B cell (primary cell): ENCODE results near the gene HPS1. TPM values are rescaled to one million over a fixed set of nuclear protein-coding genes. Genes with fewer than 3 reads are reported as not detected.

ENCODE experiments used
- ATAC-seq: fragments of 200-7000 bp; cut with Tn5 transposase; one replicate; pipeline ENCODE4 v1.10.0; 2021; ENCODE audit warnings: low read depth, mild to moderate bottlenecking, moderate number of reproducible peaks, moderate library complexity
- CTCF ChIA-PET: fragments of 350-600 bp; sonication (Branson Sonifier 250); formaldehyde crosslinking; loops from one replicate; lab custom pipeline; 2021; ENCODE audit warnings: antibody characterized with exemption, inconsistent platforms; lab: Charles Lee
- POLR2A ChIA-PET: fragments of 350-600 bp; sonication (Branson Sonifier 250); formaldehyde crosslinking; loops from one replicate; lab custom pipeline; 2021; ENCODE audit warnings: antibody characterized with exemption; lab: Charles Lee
- DNase-seq: peaks from one replicate; pipeline ENCODE4 v3.0.0; 2013
- H2AFZ ChIP-seq: 2 replicates; pipeline ENCODE4 v1.6.1; 2012; ENCODE audit warnings: mild to moderate bottlenecking, low read depth, low read length; ENCODE audit not compliant: insufficient read depth, poor library complexity, severe bottlenecking
- H3K27ac ChIP-seq, 2 donors: 1 replicate in 1 of 2; 2 replicates in 1 of 2; pipeline ENCODE4 v1.5.1; 2012 to 2013; ENCODE audit warnings: low read length in 2 of 2, mild to moderate bottlenecking in 2 of 2, moderate library complexity in 1 of 2
- H3K27me3 ChIP-seq, 4 experiments: fragments of 200-600 bp in 1 of 4; sonication (generic) in 1 of 4; replicated peaks in 1 of 4; 1 replicate in 2 of 4; 2 replicates in 2 of 4; pipeline versions ENCODE4 v1.6.1 to v1.7.0; 2013 to 2016; ENCODE audit warnings: low read length in 3 of 4, mild to moderate bottlenecking in 2 of 4, mixed read lengths in 1 of 4, moderate library complexity in 1 of 4; ENCODE audit not compliant: insufficient read depth in 4 of 4, control insufficient read depth in 3 of 4; ENCODE audit errors: control extremely low read depth in 1 of 4
- H3K36me3 ChIP-seq, 2 experiments: replicated peaks in 1 of 2; 1 replicate in 1 of 2; 2 replicates in 1 of 2; pipeline versions ENCODE4 v1.6.1 to v1.7.1; 2013; ENCODE audit warnings: low read length in 1 of 2; ENCODE audit not compliant: insufficient read depth in 2 of 2, control insufficient read depth in 1 of 2; ENCODE audit errors: control extremely low read depth in 1 of 2, extremely low read depth in 1 of 2
- H3K4me1 ChIP-seq, 2 donors: fragments of 200-600 bp in 1 of 2; sonication (generic) in 1 of 2; 1 replicate in 1 of 2; 2 replicates in 1 of 2; pipeline versions ENCODE4 v1.5.1 to v1.6.1; 2013 to 2017; ENCODE audit warnings: low read length in 2 of 2; ENCODE audit not compliant: control insufficient read depth in 2 of 2, insufficient read depth in 2 of 2
- H3K4me2 ChIP-seq: replicated peaks from 2 replicates; pipeline ENCODE3; 2012; ENCODE audit warnings: mild to moderate bottlenecking, low read depth, low read length; ENCODE audit not compliant: poor library complexity, severe bottlenecking
- H3K4me3 ChIP-seq, 5 experiments: fragments of 200-600 bp in 1 of 5; sonication (generic) in 1 of 5; 1 replicate in 3 of 5; 2 replicates in 2 of 5; pipeline versions ENCODE4 v1.5.1 to v1.7.0; 2011 to 2016; ENCODE audit warnings: low read length in 4 of 5, mild to moderate bottlenecking in 4 of 5, low read depth in 2 of 5, control low read depth in 1 of 5, moderate library complexity in 1 of 5; ENCODE audit not compliant: insufficient read depth in 1 of 5; ENCODE audit errors: control extremely low read depth in 1 of 5, extremely low read depth in 1 of 5
- H3K79me2 ChIP-seq: fragments of 200-600 bp; sonication (generic); one replicate; pipeline ENCODE4 v1.6.0; 2016; ENCODE audit warnings: low read length; ENCODE audit not compliant: control insufficient read depth, insufficient read depth
- H3K9ac ChIP-seq: fragments of 200-600 bp; sonication (generic); 2 replicates; pipeline ENCODE4 v1.6.1; 2017; ENCODE audit warnings: mild to moderate bottlenecking, low read length, moderate library complexity
- H3K9me3 ChIP-seq, 3 donors: one replicate each; pipeline versions ENCODE4 v1.6.1 to v1.7.1; 2013; ENCODE audit warnings: low read length in 2 of 3; ENCODE audit not compliant: control insufficient read depth in 2 of 3, insufficient read depth in 1 of 3; ENCODE audit errors: control extremely low read depth in 1 of 3
- H4K20me1 ChIP-seq: 2 replicates; pipeline ENCODE4 v1.6.0; 2012; ENCODE audit warnings: mild to moderate bottlenecking, low read length; ENCODE audit not compliant: insufficient read depth, control insufficient read depth, poor library complexity, severe bottlenecking
- H3K27ac Mint-ChIP-seq: one replicate; pipeline ENCODE4 v1.8.0; 2021; ENCODE audit warnings: mixed read lengths
- H3K27me3 Mint-ChIP-seq: one replicate; pipeline ENCODE4 v1.8.0; 2021; ENCODE audit warnings: mixed read lengths
- H3K4me1 Mint-ChIP-seq: one replicate; pipeline ENCODE4 v1.8.0; 2021; ENCODE audit warnings: mixed read lengths
- H3K4me3 Mint-ChIP-seq: one replicate; pipeline ENCODE4 v1.8.0; 2021; ENCODE audit warnings: mixed read lengths
- H3K9me3 Mint-ChIP-seq: one replicate; pipeline ENCODE4 v1.8.0; 2022; ENCODE audit warnings: mixed read lengths; ENCODE audit not compliant: insufficient read depth
- EZH2 ChIP-seq: IDR thresholded peaks from 2 replicates; pipeline ENCODE4 v1.6.1; 2012; ENCODE audit warnings: borderline replicate concordance, low read depth, mild to moderate bottlenecking, moderate library complexity, low read length; ENCODE audit not compliant: insufficient read depth, poor library complexity, severe bottlenecking
- WGBS: methylation state at CpG from one replicate; pipeline ENCODE4 v1.1.5; 2013; ENCODE audit warnings: missing lambda C conversion rate; ENCODE audit not compliant: insufficient coverage; 5-methylcytosine and 5-hydroxymethylcytosine counted together
- intact Hi-C: fragments of 100-400 bp; cut with micrococcal nuclease; formaldehyde crosslinking; loops from one replicate; pipeline ENCODE4 v1.10.0; 2022
- polyA plus RNA-seq: library from polyadenylated mRNA; depleted of rRNA; stranded (reverse); fragments of >200 nt; gene quantifications from 2 replicates; pipeline ENCODE4 v1.2.3, GENCODE V29; 2012
- total RNA-seq, 2 donors: library from RNA; stranded (reverse); fragments of 120-200 nt in 1 of 2; gene quantifications; 1 replicate in 1 of 2; 2 replicates in 1 of 2; pipeline versions ENCODE4 v1.2.3 to v1.2.4, GENCODE V29; 2013 to 2022
- TF ChIP-seq, protein P1 (sequence below): fragments of 200-600 bp; IDR thresholded peaks from one replicate; pipeline ENCODE4 v1.8.0; 2022; ENCODE audit warnings: antibody characterized with exemption, mild to moderate bottlenecking

HPS1 gene
- total and polyA plus RNA-seq, 2 donors (not counting 1 experiment from before 2014, with no cell fraction given): 125 to 196 TPM

DNA sequence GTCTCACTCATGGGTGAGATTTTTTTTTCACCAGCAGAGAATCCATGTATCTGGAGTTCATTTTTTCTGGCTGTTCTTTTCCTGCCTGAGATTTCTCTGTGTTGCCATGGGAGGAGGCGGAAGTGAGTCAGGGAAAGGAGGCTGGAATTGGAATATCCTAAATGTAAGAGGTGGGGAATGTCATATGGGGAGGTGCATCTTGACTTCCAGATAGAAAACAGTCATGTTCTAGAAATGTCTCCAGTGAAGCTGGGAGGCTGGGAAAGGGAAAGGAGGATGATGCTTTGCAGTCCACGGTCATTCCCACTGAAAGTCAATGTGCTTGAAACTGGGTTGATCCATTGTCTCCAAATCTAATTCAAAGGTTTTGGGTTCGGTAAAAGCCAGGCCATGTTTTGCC lies 39.7 kb upstream of the HPS1 start:
- H3K27ac ChIP-seq: no peak overlapping the region
- H3K79me2 ChIP-seq: no peaks in the 10 kb centered on the region
- intact Hi-C loops: no loop called here
- ATAC-seq: no peak
- no peaks in the 10 kb centered on the region for H3K9me3 Mint-ChIP-seq
- POLR2A ChIA-PET: no interaction called here
- H3K9ac ChIP-seq: no peak overlapping the region
- DNase-seq: no peak
- H3K4me2 ChIP-seq: no peak overlapping the region
- CTCF ChIA-PET: no interaction called here
- no peaks in the 10 kb centered on the region for H3K4me1 ChIP-seq
- H3K4me3 Mint-ChIP-seq: no peak overlapping the region
- TF ChIP-seq, protein P1, sequence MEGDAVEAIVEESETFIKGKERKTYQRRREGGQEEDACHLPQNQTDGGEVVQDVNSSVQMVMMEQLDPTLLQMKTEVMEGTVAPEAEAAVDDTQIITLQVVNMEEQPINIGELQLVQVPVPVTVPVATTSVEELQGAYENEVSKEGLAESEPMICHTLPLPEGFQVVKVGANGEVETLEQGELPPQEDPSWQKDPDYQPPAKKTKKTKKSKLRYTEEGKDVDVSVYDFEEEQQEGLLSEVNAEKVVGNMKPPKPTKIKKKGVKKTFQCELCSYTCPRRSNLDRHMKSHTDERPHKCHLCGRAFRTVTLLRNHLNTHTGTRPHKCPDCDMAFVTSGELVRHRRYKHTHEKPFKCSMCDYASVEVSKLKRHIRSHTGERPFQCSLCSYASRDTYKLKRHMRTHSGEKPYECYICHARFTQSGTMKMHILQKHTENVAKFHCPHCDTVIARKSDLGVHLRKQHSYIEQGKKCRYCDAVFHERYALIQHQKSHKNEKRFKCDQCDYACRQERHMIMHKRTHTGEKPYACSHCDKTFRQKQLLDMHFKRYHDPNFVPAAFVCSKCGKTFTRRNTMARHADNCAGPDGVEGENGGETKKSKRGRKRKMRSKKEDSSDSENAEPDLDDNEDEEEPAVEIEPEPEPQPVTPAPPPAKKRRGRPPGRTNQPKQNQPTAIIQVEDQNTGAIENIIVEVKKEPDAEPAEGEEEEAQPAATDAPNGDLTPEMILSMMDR: no peak
- TF ChIP-seq EZH2: no peak
- H3K9me3 ChIP-seq: peaks cover 0 to 3% (median 0%) of the 10 kb centered on the region in 3 donors
- peaks cover 0 to 11% (median 2%) of the 10 kb centered on the region in 4 experiments for H3K27me3 ChIP-seq
- 78% methylated on average over 2 of the region's 3 CpGs for WGBS
- no peak overlapping the region for H3K4me3 ChIP-seq
- no peak overlapping the region for H2AFZ ChIP-seq
- H3K36me3 ChIP-seq: no peaks in the 10 kb centered on the region
- H3K27ac Mint-ChIP-seq: no peak overlapping the region
- peaks cover 10% of the 10 kb centered on the region for H3K27me3 Mint-ChIP-seq
- H3K4me1 Mint-ChIP-seq: peaks cover 2% of the 10 kb centered on the region
- H4K20me1 ChIP-seq: no peaks in the 10 kb centered on the region

DNA sequence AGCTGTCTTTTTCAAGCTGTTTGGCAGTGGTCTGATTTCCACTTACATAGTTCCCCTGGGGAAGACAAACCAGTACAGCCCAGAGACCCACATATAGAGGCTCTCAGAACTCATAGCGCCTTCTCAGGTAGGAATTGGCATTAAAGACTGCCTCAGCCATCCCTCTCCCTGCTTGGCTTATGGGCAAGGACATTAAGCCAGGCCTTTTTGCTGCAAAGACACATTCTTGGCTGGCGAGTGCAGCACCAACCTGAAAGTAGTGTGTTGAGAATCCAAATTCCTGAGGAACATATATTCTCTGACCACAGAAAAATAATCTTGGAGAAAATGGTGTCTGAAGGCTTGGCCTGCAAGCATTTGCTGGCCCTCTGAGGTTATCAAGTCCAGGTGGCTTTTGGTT lies 39.2 kb upstream of the HPS1 start:
- H3K36me3 ChIP-seq: no peaks in the 10 kb centered on the region
- ChIA-PET POLR2A (no interaction called here), CTCF (no interaction called here)
- no peak overlapping the region for H3K4me2 ChIP-seq
- peaks cover 0 to 3% (median 0%) of the 10 kb centered on the region in 3 donors for H3K9me3 ChIP-seq
- Mint-ChIP-seq H3K4me1 (peaks cover 2% of the 10 kb centered on the region), H3K9me3 (no peaks in the 10 kb centered on the region), H3K4me3 (no peak overlapping the region), H3K27ac (no peak overlapping the region), H3K27me3 (peaks cover 10% of the 10 kb centered on the region)
- H3K27ac ChIP-seq: no peak overlapping the region
- DNase-seq (no peak), ATAC-seq (no peak)
- no peak overlapping the region for H3K9ac ChIP-seq
- H3K27me3 ChIP-seq: peaks cover 0 to 11% (median 2%) of the 10 kb centered on the region in 4 experiments
- intact Hi-C loops: no loop called here
- no peaks in the 10 kb centered on the region for H3K79me2 ChIP-seq
- no peak overlapping the region for H3K4me3 ChIP-seq
- 56% methylated on average over 1 of the region's 2 CpGs for WGBS
- TF ChIP-seq, protein P1: no peak
- TF ChIP-seq EZH2: no peak
- H2AFZ ChIP-seq: no peak overlapping the region
- no peaks in the 10 kb centered on the region for H4K20me1 ChIP-seq
- no peaks in the 10 kb centered on the region for H3K4me1 ChIP-seq
